Mesenteric fat pad (tissue), 1 donor: ENCODE results near the gene MPLKIP. TPM values are rescaled to one million over a fixed set of nuclear protein-coding genes. Genes with fewer than 3 reads are reported as not detected.

Experiments used
- total RNA-seq: library from RNA; stranded (reverse); fragmentation: NEBNext Ultra II Directional; extraction: Animal tissue kit (Norgen Biotek cat#: 25700); gene quantifications from one replicate; pipeline ENCODE4 v1.2.1, GENCODE V29; 2021
- donor health status: DM: yes; HTN: yes; CAD: no.

MPLKIP gene
- total RNA-seq, 1 donor from 2014 or later: 27.1 TPM

Other genes with a start within 250 kb of the MPLKIP start
- 44.4 TPM for gene CDK13, start 184.4 kb downstream of the MPLKIP start, total RNA-seq
- 2.9 TPM for gene SUGCT, start 383 bp upstream of the MPLKIP start, total RNA-seq